H1 (cell line): ENCODE measurements around the gene ABHD16B. TPM values are rescaled to one million over a fixed set of nuclear protein-coding genes. Genes with fewer than 3 reads are reported as not detected.
A peak's percentile ranks its signal among the peaks of the same experiment; 100 is the strongest.

Experiments
- CTCF ChIA-PET: fragments of 300-600 bp; sonication (Branson Sonifier 250); formaldehyde crosslinking; loops from one replicate; lab custom pipeline; 2021; ENCODE audit not compliant: partially characterized antibody; lab: Charles Lee
- POLR2A ChIA-PET: fragments of 300-600 bp; sonication (Branson Sonifier 250); formaldehyde crosslinking; loops from one replicate; lab custom pipeline; 2021; ENCODE audit warnings: inconsistent platforms; ENCODE audit not compliant: partially characterized antibody; lab: Charles Lee
- DNase-seq, 2 experiments: peaks; one replicate each; pipeline versions ENCODE4 v3.0.0 to v3.0.0-alpha.2; 2010 to 2022; ENCODE audit warnings: low spot score in 2 of 2, low read depth in 1 of 2, mixed read lengths in 1 of 2
- FAIRE-seq: peaks from 2 replicates; lab custom pipeline; 2011; peaks lifted over from hg19 to GRCh38; lab: Jason Lieb, UNC
- H2AFZ ChIP-seq: 2 replicates; pipeline ENCODE4 v1.8.1; 2012; ENCODE audit warnings: low read length, inconsistent platforms
- H2AK5ac ChIP-seq: 2 replicates; pipeline ENCODE4 v1.6.1; 2013; ENCODE audit warnings: low read depth, low read length
- H2BK120ac ChIP-seq: replicated peaks from 2 replicates; pipeline ENCODE3; 2013; ENCODE audit warnings: low read depth, low read length, inconsistent platforms
- H2BK12ac ChIP-seq: 2 replicates; pipeline ENCODE4 v1.6.1; 2013; ENCODE audit warnings: low read depth, low read length
- H2BK15ac ChIP-seq: 2 replicates; pipeline ENCODE4 v1.6.1; 2013; ENCODE audit warnings: low read length
- H2BK20ac ChIP-seq: 2 replicates; pipeline ENCODE4 v1.6.1; 2013; ENCODE audit warnings: low read length
- H2BK5ac ChIP-seq: 2 replicates; pipeline ENCODE4 v1.6.1; 2013; ENCODE audit warnings: low read depth, low read length
- H3K14ac ChIP-seq: 2 replicates; pipeline ENCODE4 v1.6.1; 2013; ENCODE audit warnings: inconsistent platforms; ENCODE audit not compliant: insufficient read length
- H3K18ac ChIP-seq: 2 replicates; pipeline ENCODE4 v1.6.1; 2013; ENCODE audit warnings: low read length; ENCODE audit errors: extremely low read depth
- H3K23ac ChIP-seq: 2 replicates; pipeline ENCODE4 v1.6.1; 2013; ENCODE audit warnings: inconsistent platforms; ENCODE audit not compliant: insufficient read length
- H3K23me2 ChIP-seq: 2 replicates; pipeline ENCODE4 v1.6.1; 2013; ENCODE audit warnings: low read depth, low read length
- H3K27ac ChIP-seq: 2 replicates; pipeline ENCODE4 v1.6.1; 2011; ENCODE audit warnings: low read depth, low read length, inconsistent platforms
- H3K27me3 ChIP-seq, 4 experiments: replicated peaks in 1 of 4; 1 replicate in 1 of 4; 2 replicates in 3 of 4; pipeline versions ENCODE4 v1.6.1 to v1.8.1; 2011 to 2013; ENCODE audit warnings: low read length in 3 of 4, mild to moderate bottlenecking in 3 of 4, inconsistent platforms in 2 of 4, mixed read lengths in 2 of 4, moderate library complexity in 1 of 4; ENCODE audit not compliant: control insufficient read depth in 3 of 4, insufficient read depth in 3 of 4; ENCODE audit errors: extremely low read depth in 1 of 4
- H3K36me3 ChIP-seq, 4 experiments: 2 replicates each; pipeline versions ENCODE4 v1.6.1 to v1.8.1; 2011 to 2013; ENCODE audit warnings: mild to moderate bottlenecking in 4 of 4, low read length in 3 of 4, moderate library complexity in 2 of 4, control low read depth in 1 of 4, inconsistent platforms in 1 of 4; ENCODE audit not compliant: insufficient read depth in 4 of 4, control insufficient read depth in 2 of 4
- H3K4ac ChIP-seq: replicated peaks from 2 replicates; pipeline ENCODE3; 2013; ENCODE audit warnings: low read length, low read depth, mixed read lengths, inconsistent platforms; ENCODE audit not compliant: insufficient read length
- H3K4me1 ChIP-seq, 4 experiments: replicated peaks in 1 of 4; 1 replicate in 1 of 4; 2 replicates in 3 of 4; pipeline versions ENCODE4 v1.6.1 to v1.8.1; 2011 to 2013; ENCODE audit warnings: low read length in 3 of 4, inconsistent platforms in 2 of 4, mixed read lengths in 1 of 4; ENCODE audit not compliant: insufficient read depth in 4 of 4, control insufficient read depth in 3 of 4
- H3K4me2 ChIP-seq, 2 experiments: 2 replicates each; pipeline versions ENCODE4 v1.6.1 to v1.8.1; 2011 to 2013; ENCODE audit warnings: low read depth in 2 of 2, low read length in 2 of 2, control low read depth in 1 of 2, inconsistent platforms in 1 of 2, mild to moderate bottlenecking in 1 of 2; ENCODE audit not compliant: insufficient read depth in 1 of 2
- H3K4me3 ChIP-seq, 4 experiments: fragments of 200-600, 300-600 bp in 1 of 4; sonication (generic), shearing (Covaris generic), sonication (Bioruptor Twin) in 1 of 4; 2 replicates each; pipeline versions ENCODE4 v1.5.1 to v1.8.1; 2011 to 2016; ENCODE audit warnings: low read length in 4 of 4, low read depth in 3 of 4, control low read depth in 2 of 4, inconsistent platforms in 2 of 4, mild to moderate bottlenecking in 2 of 4, mixed read lengths in 1 of 4, moderate library complexity in 1 of 4; ENCODE audit not compliant: insufficient read depth in 2 of 4; ENCODE audit errors: extremely low read depth in 1 of 4
- H3K56ac ChIP-seq: replicated peaks from 2 replicates; pipeline ENCODE3; 2013; ENCODE audit warnings: low read depth, mild to moderate bottlenecking, mixed read lengths, low read length, inconsistent platforms; ENCODE audit not compliant: insufficient read length
- H3K79me1 ChIP-seq: 2 replicates; pipeline ENCODE4 v1.6.1; 2013; ENCODE audit warnings: low read depth, low read length, control low read depth
- H3K79me2 ChIP-seq, 2 experiments: 2 replicates each; pipeline versions ENCODE4 v1.6.1 to v1.8.1; 2012 to 2013; ENCODE audit warnings: low read length in 2 of 2, mild to moderate bottlenecking in 2 of 2, inconsistent platforms in 1 of 2; ENCODE audit not compliant: insufficient read depth in 2 of 2, control insufficient read depth in 1 of 2
- H3K9ac ChIP-seq, 4 experiments: replicated peaks in 1 of 4; 1 replicate in 1 of 4; 2 replicates in 3 of 4; pipeline versions ENCODE4 v1.6.1 to v1.8.1; 2011 to 2013; ENCODE audit warnings: low read depth in 3 of 4, low read length in 3 of 4, control low read depth in 2 of 4, mild to moderate bottlenecking in 2 of 4, moderate library complexity in 2 of 4, inconsistent platforms in 1 of 4; ENCODE audit errors: extremely low read depth in 1 of 4
- H3K9me3 ChIP-seq, 2 experiments: 2 replicates each; pipeline versions ENCODE4 v1.6.1 to v1.8.1; 2012 to 2013; ENCODE audit warnings: mild to moderate bottlenecking in 2 of 2, moderate library complexity in 2 of 2, control low read depth in 1 of 2, inconsistent platforms in 1 of 2, low read depth in 1 of 2, low read length in 1 of 2, mixed read lengths in 1 of 2; ENCODE audit not compliant: insufficient read depth in 2 of 2
- H4K20me1 ChIP-seq, 2 experiments: replicated peaks in 1 of 2; 2 replicates each; pipeline versions ENCODE3 to v1.8.1; 2011 to 2013; ENCODE audit warnings: inconsistent platforms in 2 of 2, low read length in 2 of 2, mild to moderate bottlenecking in 1 of 2; ENCODE audit not compliant: insufficient read depth in 2 of 2, control insufficient read depth in 1 of 2
- H4K5ac ChIP-seq: 2 replicates; pipeline ENCODE4 v1.6.1; 2013; ENCODE audit warnings: low read length, low read depth, mixed read lengths, inconsistent platforms; ENCODE audit not compliant: insufficient read length
- H4K8ac ChIP-seq: 2 replicates; pipeline ENCODE4 v1.8.0; 2013; ENCODE audit warnings: mild to moderate bottlenecking, moderate library complexity, low read length, inconsistent platforms; ENCODE audit not compliant: insufficient read depth; ENCODE audit errors: extremely low read depth
- H4K91ac ChIP-seq: replicated peaks from 2 replicates; pipeline ENCODE3; 2013; ENCODE audit warnings: low read length, mixed read lengths, inconsistent platforms; ENCODE audit not compliant: insufficient read length
- CBX8 ChIP-seq: fragments of 300-800, 300-1000 bp; sonication (generic); IDR thresholded peaks from 2 replicates; pipeline ENCODE4 v1.7.1; 2016; ENCODE audit warnings: low read depth, low read length, borderline replicate concordance
- KDM4A ChIP-seq: IDR thresholded peaks from one replicate; pipeline ENCODE4 v1.7.1; 2012; ENCODE audit warnings: low read depth, mild to moderate bottlenecking, moderate library complexity, low read length, inconsistent platforms; ENCODE audit not compliant: severe bottlenecking
- RAD21 ChIP-seq, 2 experiments: IDR thresholded peaks in 1 of 2; conservative IDR thresholded peaks in 1 of 2; 2 replicates each; pipeline ENCODE4 v1.6.1; 2011; ENCODE audit warnings: low read depth in 2 of 2, low read length in 2 of 2, improper control_type of control experiment in 1 of 2, inconsistent platforms in 1 of 2, mild to moderate bottlenecking in 1 of 2, moderate library complexity in 1 of 2
- SIN3A ChIP-seq, 2 experiments: IDR thresholded peaks in 1 of 2; conservative IDR thresholded peaks in 1 of 2; 2 replicates each; pipeline ENCODE4 v1.6.1; 2011 to 2012; ENCODE audit warnings: low read length in 2 of 2, improper control_type of control experiment in 1 of 2, low read depth in 1 of 2, mild to moderate bottlenecking in 1 of 2
- SP1 ChIP-seq: IDR thresholded peaks from 2 replicates; pipeline ENCODE4 v1.6.1; 2011; ENCODE audit warnings: low read depth, low read length
- WGBS, 2 experiments: shearing (Covaris generic) in 1 of 2; methylation state at CpG; one replicate each; pipeline versions ENCODE4 v1.1.6 to v1.1.7; 2013 to 2015; ENCODE audit warnings: low lambda C conversion rate in 2 of 2, mixed read lengths in 2 of 2, inconsistent platforms in 1 of 2, low coverage in 1 of 2, missing lambda C conversion rate in 1 of 2; ENCODE audit not compliant: insufficient replicate concordance in 2 of 2, insufficient coverage in 1 of 2, insufficient read length in 1 of 2; ENCODE audit errors: extremely low coverage in 1 of 2, missing lambda C conversion rate in 1 of 2; 5-methylcytosine and 5-hydroxymethylcytosine counted together
- polyA plus RNA-seq, 7 experiments: library from polyadenylated mRNA; depleted of rRNA in 3 of 7; stranded (reverse) in 5 of 7; unstranded in 2 of 7; fragments of >200 nt in 5 of 7; fragments of 200-250 nt in 2 of 7; gene quantifications; 1 replicate in 5 of 7; 2 replicates in 1 of 7; 4 replicates in 1 of 7; pipeline versions ENCODE4 v1.2.1 to v1.2.3, GENCODE V29; 2011 to 2013; ENCODE audit warnings: missing spikeins in 2 of 7, mixed read lengths in 2 of 7
- total RNA-seq: library from RNA; stranded (reverse); fragmentation: NEBNext Ultra II Directional; extraction: Animal tissue kit (Norgen Biotek cat#: 25700); gene quantifications from 2 replicates; pipeline ENCODE4 v1.2.1, GENCODE V29; 2021
- TF ChIP-seq, protein P1 (sequence below), 3 experiments: IDR thresholded peaks; 1 replicate in 2 of 3; 2 replicates in 1 of 3; pipeline versions ENCODE4 v1.5.1 to v1.6.1; 2011; ENCODE audit warnings: low read length in 3 of 3, mild to moderate bottlenecking in 3 of 3, inconsistent platforms in 2 of 3, low read depth in 1 of 3, moderate library complexity in 1 of 3; ENCODE audit not compliant: insufficient read depth in 1 of 3; ENCODE audit errors: control extremely low read depth in 1 of 3

Gene ABHD16B
- total and polyA plus RNA-seq, 2 of the 8 experiments (the other 6 are each of a cell fraction or from before 2014, with no cell fraction given), result not detected

DNA sequence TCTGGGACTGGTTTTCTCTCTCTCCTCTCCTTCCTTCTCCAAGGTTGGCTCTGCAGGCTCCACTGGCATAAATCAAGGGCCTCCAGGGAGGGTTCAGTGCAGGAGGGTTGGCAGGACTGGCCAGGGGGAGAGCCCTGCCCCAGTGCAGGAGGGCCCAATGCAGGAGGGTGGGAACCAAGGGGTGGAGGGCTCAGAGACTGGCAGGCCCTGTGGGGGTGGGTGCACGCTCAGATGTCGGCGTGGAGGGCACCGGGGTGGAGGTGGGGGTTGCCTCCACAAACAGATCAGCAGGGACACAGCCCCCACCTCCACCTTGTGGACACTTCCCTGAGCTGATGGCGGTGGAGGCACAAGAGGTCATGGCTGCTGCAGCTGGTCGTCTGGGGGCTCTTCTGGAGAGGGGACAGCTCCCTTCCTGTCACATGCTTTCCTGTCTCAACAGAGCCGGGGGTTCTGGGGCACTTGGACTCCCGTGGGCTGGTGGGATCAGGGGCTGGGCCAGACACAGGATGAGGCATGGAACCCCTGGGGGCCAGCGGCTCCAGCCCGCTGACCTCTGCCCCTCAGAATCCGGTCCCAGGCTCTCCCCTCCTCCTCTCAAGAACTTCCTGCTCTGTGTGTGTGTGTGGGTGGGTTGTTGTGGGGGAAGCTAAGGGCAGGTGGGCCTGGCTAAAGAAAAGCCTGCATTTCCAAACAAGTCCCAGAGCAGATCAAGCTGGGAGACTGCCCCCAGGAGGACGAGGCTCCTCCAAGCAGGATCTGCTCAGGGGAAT, 2.7 kb upstream of the ABHD16B start:
- peak overlapping the region; percentile 80; the same call in 1 of the 2 replicates for H2BK20ac ChIP-seq
- H3K23me2 ChIP-seq, result peaks cover 8% of the 10 kb centered on the region; the same call in 1 of the 2 replicates
- H3K79me1 ChIP-seq, result peaks cover 6% of the 10 kb centered on the region; the same call in 1 of the 2 replicates
- peaks cover 0 to 4% of the 10 kb centered on the region in 2 experiments for H4K20me1 ChIP-seq
- H3K27ac ChIP-seq, result no peak overlapping the region; the same call in 1 of the 2 replicates
- H3K36me3 ChIP-seq, result peaks cover 0 to 17% (median 0%) of the 10 kb centered on the region in 4 experiments; a peak in 1 of 8 replicates
- no peak for FAIRE-seq
- H4K91ac ChIP-seq, result peak overlapping the region; percentile 89
- H2AK5ac ChIP-seq, result no peak overlapping the region; the same call in 1 of the 2 replicates
- H2BK12ac ChIP-seq, result peak overlapping the region; percentile 68; the same call in 1 of the 2 replicates
- H2BK5ac ChIP-seq, result peak overlapping the region; percentile 91; the same call in 1 of the 2 replicates
- H3K9me3 ChIP-seq, result no peaks in the 10 kb centered on the region
- ChIA-PET CTCF (interaction anchor here (0.7 to 3.6 kb wide), 18 partner anchors 10 to 315 kb away, joined by 3 to 18 read pairs (median 4); no protein-coding TSS in a partner anchor), POLR2A (interaction anchor here (0.6 to 1.3 kb wide), 8 partner anchors 12 to 200 kb away, joined by 3 to 5 read pairs (median 3); partner anchors contain the start of genes LIME1 and RTEL1)
- peaks cover 7 to 49% (median 43%) of the 10 kb centered on the region in 4 experiments for H3K4me1 ChIP-seq
- H3K18ac ChIP-seq, result peak overlapping the region; percentile 75
- H3K4me3 ChIP-seq, result peak overlapping the region in 2 of 4 experiments; percentile 14 to 29; a peak in 3 of 8 replicates
- peak overlapping the region; percentile 81; the same call in 1 of the 2 replicates for H2BK15ac ChIP-seq
- no peak overlapping the region for H3K23ac ChIP-seq
- H2BK120ac ChIP-seq, result no peak overlapping the region
- H3K9ac ChIP-seq, result no peak overlapping the region; a peak in 1 of 7 replicates
- WGBS, 2 experiments, result 22% methylated on average over 12 of the region's 12 CpGs; no CpG with 5 or more reads in 1 of the 2 experiments
- H3K56ac ChIP-seq, result no peak overlapping the region
- H3K14ac ChIP-seq, result no peak overlapping the region
- no peaks in the 10 kb centered on the region for H3K27me3 ChIP-seq
- H3K4ac ChIP-seq, result peak overlapping the region; percentile 57
- no peak overlapping the region for H2AFZ ChIP-seq
- peak overlapping the region; percentile 47 for H4K5ac ChIP-seq
- H3K4me2 ChIP-seq, result peak overlapping the region; percentile 31 to 52; a peak in 3 of 4 replicates
- DNase-seq, result peak in 1 of 2 experiments; percentile 67
- peak overlapping the region; percentile 68 for H4K8ac ChIP-seq
- H3K79me2 ChIP-seq, result peaks cover 0 to 5% of the 10 kb centered on the region in 2 experiments; a peak in 1 of 4 replicates
- TF ChIP-seq, protein P1, sequence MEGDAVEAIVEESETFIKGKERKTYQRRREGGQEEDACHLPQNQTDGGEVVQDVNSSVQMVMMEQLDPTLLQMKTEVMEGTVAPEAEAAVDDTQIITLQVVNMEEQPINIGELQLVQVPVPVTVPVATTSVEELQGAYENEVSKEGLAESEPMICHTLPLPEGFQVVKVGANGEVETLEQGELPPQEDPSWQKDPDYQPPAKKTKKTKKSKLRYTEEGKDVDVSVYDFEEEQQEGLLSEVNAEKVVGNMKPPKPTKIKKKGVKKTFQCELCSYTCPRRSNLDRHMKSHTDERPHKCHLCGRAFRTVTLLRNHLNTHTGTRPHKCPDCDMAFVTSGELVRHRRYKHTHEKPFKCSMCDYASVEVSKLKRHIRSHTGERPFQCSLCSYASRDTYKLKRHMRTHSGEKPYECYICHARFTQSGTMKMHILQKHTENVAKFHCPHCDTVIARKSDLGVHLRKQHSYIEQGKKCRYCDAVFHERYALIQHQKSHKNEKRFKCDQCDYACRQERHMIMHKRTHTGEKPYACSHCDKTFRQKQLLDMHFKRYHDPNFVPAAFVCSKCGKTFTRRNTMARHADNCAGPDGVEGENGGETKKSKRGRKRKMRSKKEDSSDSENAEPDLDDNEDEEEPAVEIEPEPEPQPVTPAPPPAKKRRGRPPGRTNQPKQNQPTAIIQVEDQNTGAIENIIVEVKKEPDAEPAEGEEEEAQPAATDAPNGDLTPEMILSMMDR (IDR thresholded peaks at IDR 0.05; ENCODE audit: control extremely low read depth in 1 of 3, insufficient read depth in 1 of 3, low read depth in 1 of 3, low read length in 3 of 3), result peak; percentile 36 to 58 (median 54)
- TF ChIP-seq RAD21 (IDR thresholded peaks at IDR 0.05 in 1 of 2, conservative IDR thresholded peaks at IDR 0.05 in 1 of 2; ENCODE audit: low read depth in 2 of 2, low read length in 2 of 2) (peak; percentile 51 to 61; a peak in 3 of 4 replicates), SP1 (peak; percentile 81), SIN3A (conservative IDR thresholded peaks at IDR 0.05 in 1 of 2, IDR thresholded peaks at IDR 0.05 in 1 of 2; ENCODE audit: low read depth in 1 of 2, low read length in 2 of 2) (peak in 1 of 2 experiments; percentile 67; a peak in 1 of 4 replicates), KDM4A (no peak), CBX8 (no peak)
